HG03095 (cell line): Measurements from ENCODE around the gene NSD2.

Experiments
- ATAC-seq: cut with Tn5 transposase; IDR thresholded peaks from one replicate; pipeline ENCODE4 v1.9.1; 2021; ENCODE audit warnings: moderate library complexity; ENCODE audit not compliant: unreplicated experiment

Gene NSD2

GRCh38 chr4:1967512-1968149 is 96.4 kb downstream of the NSD2 start:
- ATAC-seq = no peak

GRCh38 chr4:1968686-1969295 is 97.6 kb downstream of the NSD2 start:
- ATAC-seq = no peak

DNA sequence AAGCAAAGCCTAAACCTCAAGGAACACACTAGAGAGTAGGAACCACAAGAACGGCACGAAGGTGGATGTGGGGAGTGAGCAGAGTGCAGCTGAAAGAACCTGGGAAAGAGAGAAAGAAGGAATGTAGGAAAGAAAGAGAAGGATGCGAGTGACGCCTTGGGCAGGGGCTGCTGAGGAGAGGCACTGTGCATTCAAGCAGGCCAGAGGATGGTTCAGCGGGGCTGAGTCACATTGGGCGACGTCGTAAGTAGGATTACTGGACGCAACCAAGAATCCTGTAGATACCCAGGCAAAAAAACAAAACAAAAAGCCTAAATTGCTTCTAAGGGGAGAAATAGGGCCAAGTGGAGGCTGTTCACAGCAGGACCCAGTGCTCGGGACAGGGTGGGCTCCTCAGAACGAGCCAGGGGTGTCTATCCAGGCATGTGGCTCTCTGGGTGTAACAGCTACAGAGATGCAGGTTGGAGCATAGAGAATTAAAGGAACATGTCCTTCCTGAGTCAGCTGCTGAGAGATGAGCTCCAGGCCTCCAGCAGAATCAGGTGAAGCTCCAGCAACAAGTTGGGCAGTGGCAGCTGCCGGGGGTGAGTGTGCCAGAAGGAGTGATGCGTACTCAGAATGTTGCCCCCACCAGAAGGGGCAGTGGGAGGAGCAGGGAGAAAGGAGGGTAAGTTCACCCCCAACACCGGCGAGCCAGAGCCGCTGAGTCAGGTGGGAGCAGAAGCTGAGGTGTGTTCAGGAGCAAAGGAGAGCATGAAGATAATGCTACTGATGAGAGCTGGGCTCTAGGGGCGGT is 98.9 kb downstream of the NSD2 start:
- ATAC-seq = no peak

- ATAC-seq = no peak
Measured at GRCh38 chr4:1970926-1971325, 99.7 kb downstream of the NSD2 start.

GRCh38 chr4:1971456-1972200 is 100.4 kb downstream of the NSD2 start:
- ATAC-seq = no peak

DNA sequence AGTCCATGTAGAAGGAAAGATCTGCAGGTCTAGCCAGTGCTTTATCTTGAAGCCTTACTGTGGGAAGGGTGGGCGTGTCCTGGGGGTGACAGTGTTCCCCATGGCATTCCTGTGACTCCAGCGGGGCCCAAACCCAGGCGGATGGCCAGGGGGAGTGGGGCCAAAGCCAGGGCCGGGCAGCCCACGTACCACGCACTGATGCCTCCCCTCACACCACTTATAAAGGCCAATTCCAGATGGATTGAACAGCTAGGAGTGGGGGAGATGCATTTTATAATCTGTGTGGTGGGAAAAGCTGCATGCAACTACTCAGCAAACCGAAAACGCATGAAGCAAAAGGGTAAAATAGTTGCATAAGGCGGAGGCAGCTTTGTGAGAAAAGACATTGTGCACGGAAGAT is 101.2 kb downstream of the NSD2 start:
- no peak for ATAC-seq

GRCh38 chr4:1973218-1973617 is 102.0 kb downstream of the NSD2 start:
- no peak for ATAC-seq

DNA sequence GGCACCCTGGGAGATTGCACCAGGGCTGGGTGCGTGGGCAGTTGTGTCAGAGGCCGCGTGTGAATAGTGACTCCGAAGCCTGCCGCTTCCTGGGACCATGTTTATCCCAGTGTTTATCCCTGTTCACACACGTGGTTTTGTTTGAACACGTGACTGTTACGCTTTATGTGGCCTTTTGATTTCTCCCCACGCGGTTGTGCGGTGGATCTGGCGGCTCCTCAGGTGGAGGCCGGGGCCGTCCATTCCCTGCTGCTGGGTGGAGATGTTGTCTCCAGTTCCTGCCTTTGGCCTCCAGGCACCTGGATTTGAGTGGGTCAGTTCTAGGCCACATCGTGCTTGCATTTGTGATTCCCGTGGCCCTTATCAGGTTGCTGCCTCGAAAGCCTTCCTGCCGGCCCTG is 102.5 kb downstream of the NSD2 start:
- no peak for ATAC-seq

DNA sequence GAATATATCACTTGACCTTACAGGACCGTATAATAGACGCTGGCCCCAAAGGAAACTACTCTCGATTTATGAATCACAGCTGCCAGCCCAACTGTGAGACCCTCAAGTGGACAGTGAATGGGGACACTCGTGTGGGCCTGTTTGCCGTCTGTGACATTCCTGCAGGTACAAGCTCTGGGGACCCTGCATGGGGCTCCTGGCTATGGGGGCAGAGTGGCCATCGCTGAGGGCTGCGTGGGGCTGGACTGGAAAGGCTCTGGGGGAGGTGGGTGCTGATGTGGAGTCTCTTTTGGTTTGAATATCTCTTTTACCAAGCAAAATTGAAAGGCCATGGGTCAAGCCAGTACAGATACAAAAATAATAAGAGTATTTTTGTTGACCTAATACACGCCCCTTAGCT is 103.6 kb downstream of the NSD2 start:
- ATAC-seq = no peak

DNA sequence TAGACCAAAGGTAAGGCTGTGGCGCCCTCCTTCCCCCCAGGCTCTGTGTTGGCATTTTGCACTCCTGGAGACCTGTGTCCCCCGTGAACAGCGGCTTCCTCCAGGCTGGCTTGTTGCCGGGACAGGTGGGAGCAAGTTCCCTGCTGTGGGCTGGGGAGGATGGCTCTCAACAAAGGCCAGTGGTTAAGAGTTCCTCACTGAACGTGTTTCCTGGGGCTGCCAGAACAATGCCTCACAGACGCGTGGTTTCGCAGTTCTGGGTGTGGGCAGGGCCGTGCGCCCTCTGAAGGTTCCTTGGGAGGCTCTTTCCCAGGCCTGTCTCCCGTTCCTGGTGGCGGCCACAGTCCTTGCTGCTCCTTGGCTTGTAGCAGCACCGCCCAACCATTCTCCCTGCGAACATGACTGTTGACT is 104.2 kb downstream of the NSD2 start:
- no peak for ATAC-seq

DNA sequence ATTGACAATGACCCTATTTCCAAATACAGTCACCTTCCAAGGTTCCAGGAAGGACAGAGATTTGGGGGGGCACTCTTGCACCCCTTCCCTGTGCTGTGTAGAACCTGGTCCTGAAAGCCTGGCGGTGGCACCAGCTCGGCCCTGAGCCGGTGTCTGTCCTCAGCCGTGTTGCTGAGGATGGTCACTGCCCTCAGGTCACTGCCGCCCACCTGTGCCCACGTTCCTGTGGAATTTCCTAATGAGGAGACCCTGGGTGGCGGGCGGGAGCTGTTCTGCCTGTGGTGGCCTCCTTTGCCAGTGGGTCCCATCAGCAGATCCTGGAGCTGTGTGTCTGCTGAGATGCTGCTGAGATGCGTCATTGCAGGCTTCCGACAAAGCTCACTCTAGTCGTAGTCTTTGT is 104.7 kb downstream of the NSD2 start:
- no peak for ATAC-seq

GRCh38 chr4:1976416-1977352 is 105.5 kb downstream of the NSD2 start:
- ATAC-seq = no peak

GRCh38 chr4:1978226-1978625 is 107.0 kb downstream of the NSD2 start:
- no peak for ATAC-seq

DNA sequence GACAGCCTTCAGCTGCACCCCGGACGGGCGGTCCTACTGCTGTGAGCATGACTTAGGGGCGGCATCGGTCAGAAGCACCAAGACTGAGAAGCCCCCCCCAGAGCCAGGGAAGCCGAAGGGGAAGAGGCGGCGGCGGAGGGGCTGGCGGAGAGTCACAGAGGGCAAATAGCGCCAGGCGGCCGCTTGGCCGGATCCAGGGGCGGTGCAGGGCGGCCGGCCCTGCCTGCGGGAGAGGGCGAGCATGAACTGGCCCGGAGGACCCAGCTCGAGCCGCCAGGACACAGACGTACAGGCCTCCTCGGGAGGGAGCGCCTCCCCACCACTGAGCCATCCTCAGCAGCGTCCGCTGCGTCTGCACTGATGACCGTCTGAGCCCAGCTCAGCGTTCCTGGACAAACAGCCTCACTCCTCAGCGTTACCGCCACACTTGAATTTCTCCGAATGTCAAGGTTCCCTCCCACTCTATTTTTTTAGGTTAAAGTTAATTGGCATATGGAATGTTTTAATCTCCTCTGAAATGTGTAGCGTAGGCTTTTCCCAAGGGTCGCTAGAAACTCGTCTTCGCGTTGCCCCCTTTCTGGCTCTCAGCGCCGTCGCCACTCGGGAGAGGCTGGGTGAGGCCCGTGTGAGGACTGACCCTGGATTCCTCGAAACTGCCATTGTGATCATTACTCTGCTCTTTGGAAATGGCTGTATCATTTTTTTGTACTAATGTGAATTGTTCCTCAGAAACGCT is 107.7 kb downstream of the NSD2 start:
- ATAC-seq = no peak

DNA sequence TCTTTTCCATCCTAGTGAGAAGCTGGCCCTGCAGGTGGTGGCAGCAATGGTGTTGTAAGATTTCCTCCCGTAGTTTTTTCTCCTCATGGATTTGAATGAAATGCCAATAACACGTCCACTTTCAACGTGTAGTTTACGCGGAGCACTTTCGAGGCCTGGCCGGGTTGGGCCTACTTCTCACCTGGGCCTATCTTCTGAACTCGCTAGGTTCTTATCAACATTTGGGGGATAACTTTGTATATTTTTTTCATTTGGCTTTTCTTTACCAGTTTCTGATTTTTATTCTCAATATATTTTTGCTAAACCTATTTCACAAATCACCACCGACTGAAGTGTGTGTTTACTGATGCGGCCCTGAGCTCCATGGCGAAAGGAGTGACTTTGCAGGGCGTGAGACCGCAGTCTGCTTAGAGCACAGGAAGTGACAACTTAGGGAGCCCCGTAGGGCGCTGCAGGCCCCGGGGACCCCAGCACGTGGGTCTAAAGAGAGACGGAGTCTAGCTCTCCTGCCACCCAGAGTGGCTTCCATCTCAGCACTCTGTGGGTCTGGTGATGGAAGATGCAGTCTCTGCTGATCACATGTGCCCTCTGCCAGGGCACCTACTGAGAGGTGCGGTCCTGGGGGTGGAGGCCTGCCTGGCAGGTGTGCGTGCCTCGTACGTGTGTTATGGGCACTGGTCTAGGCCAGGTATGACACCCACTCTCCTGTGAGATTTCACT is 108.4 kb downstream of the NSD2 start:
- no peak for ATAC-seq

- no peak for ATAC-seq
Measured at GRCh38 chr4:1980561-1981041, 109.4 kb downstream of the NSD2 start.

- ATAC-seq = no peak
Measured at GRCh38 chr4:1981251-1982058, 110.3 kb downstream of the NSD2 start.
